ENCODE results near the gene PWWP3B. TPM values are rescaled to one million over a fixed set of nuclear protein-coding genes. Genes with fewer than 3 reads are reported as not detected.
"Not testable (repeated sequence)": the region's sequence is repeated elsewhere in the genome, so short reads cannot be mapped to it uniquely, and the experiment has no call there.

The PWWP3B gene
- total and polyA plus RNA-seq, 2 donors = 0.07 to 0.24 TPM

DNA sequence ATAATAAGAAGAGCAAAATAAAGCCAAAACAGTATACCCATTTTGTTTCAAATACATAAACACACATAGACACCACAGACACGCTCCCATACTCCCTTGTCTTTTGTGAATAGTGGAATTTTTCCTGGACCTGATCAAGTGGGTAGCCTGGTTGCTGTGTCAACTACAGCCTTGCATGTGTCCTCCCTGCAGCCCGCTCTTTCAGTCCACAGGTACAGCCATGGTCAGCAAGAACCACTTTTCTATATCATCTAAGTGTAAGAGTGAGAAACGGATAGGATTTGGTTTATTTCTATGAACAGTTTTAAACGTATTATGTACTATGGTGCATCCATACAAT, 9.8 kb downstream of the PWWP3B start:
- Histone ChIP-seq H3K27me3 (ENCODE audit: control insufficient read depth in 2 of 2, insufficient read depth in 1 of 2, low read length in 1 of 2) (no peaks in the 10 kb centered on the region), H3K9me3 (ENCODE audit: control insufficient read depth in 2 of 2, insufficient read depth in 1 of 2, low read length in 1 of 2) (no peaks in the 10 kb centered on the region), H3K4me3 (ENCODE audit: low read length in 2 of 2) (no peak overlapping the region), H3K4me1 (ENCODE audit: control insufficient read depth in 2 of 2, insufficient read depth in 2 of 2, low read length in 2 of 2) (no peaks in the 10 kb centered on the region), H3K36me3 (ENCODE audit: control insufficient read depth in 2 of 2, insufficient read depth in 2 of 2, low read length in 1 of 2) (no peaks in the 10 kb centered on the region), H3K27ac (ENCODE audit: low read depth in 1 of 2, low read length in 1 of 2) (no peak overlapping the region)
- DNase-seq (ENCODE audit: low read depth in 6 of 9, low spot score in 9 of 9) = no peak
- 87% methylated on average over 4 of the region's 4 CpGs for WGBS

DNA sequence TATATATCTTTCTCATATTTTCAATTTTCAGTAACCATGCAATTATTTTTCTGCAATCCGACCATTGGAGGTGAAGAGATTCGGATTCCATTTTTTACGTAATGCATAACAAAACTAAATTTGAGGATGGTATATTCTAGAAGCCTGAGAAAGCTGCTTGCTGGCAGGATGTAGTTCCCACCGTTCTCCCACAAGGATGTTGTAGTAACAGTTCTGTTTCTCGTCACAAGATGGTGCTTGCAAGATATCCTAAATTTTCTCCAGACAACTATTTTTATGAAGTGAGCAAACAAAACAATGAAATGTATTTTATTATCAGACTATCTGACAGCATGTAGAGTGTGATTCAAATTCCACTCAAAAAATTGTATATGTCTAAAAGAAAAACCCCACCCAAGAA, 10.7 kb downstream of the PWWP3B start:
- no peak for DNase-seq (ENCODE audit: low read depth in 6 of 9, low spot score in 9 of 9)
- no peaks in the 10 kb centered on the region for H3K9me3 ChIP-seq (ENCODE audit: control insufficient read depth in 2 of 2, insufficient read depth in 1 of 2, low read length in 1 of 2)
- no peak overlapping the region for H3K27ac ChIP-seq (ENCODE audit: low read depth in 1 of 2, low read length in 1 of 2)
- H3K4me1 ChIP-seq (ENCODE audit: control insufficient read depth in 2 of 2, insufficient read depth in 2 of 2, low read length in 2 of 2) = no peaks in the 10 kb centered on the region
- no peak overlapping the region for H3K4me3 ChIP-seq (ENCODE audit: low read length in 2 of 2)
- 83% methylated on average over 5 of the region's 5 CpGs for WGBS
- no peaks in the 10 kb centered on the region for H3K36me3 ChIP-seq (ENCODE audit: control insufficient read depth in 2 of 2, insufficient read depth in 2 of 2, low read length in 1 of 2)
- H3K27me3 ChIP-seq (ENCODE audit: control insufficient read depth in 2 of 2, insufficient read depth in 1 of 2, low read length in 1 of 2) = no peaks in the 10 kb centered on the region

DNA sequence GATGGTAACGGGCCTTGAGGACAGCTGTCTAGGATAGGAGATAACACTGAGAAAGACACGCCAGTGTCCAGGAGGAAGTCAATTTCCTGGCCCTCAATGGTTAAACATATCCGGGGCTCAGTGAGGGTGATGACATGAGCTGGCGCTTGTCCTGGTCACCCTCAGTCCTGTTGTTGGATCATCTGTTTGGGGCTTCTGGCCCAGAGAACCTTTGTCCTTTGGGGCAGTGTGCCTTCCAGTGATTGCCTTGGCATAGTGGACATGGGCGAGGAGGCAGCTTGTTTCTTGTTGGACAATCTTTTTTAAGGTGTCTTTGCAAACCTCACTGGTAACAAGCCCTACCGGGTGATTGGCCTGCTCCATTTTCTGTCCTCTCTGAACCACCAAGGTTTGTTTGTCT, 15.6 kb downstream of the PWWP3B start:
- not testable (repeated sequence) for H3K27ac ChIP-seq (ENCODE audit: low read depth in 1 of 2, low read length in 1 of 2); DNase-seq (ENCODE audit: low read depth in 6 of 9, low spot score in 9 of 9); H3K9me3 ChIP-seq (ENCODE audit: control insufficient read depth in 2 of 2, insufficient read depth in 1 of 2, low read length in 1 of 2); H3K4me1 ChIP-seq (ENCODE audit: control insufficient read depth in 2 of 2, insufficient read depth in 2 of 2, low read length in 2 of 2); H3K36me3 ChIP-seq (ENCODE audit: control insufficient read depth in 2 of 2, insufficient read depth in 2 of 2, low read length in 1 of 2); H3K4me3 ChIP-seq (ENCODE audit: low read length in 2 of 2); H3K27me3 ChIP-seq (ENCODE audit: control insufficient read depth in 2 of 2, insufficient read depth in 1 of 2, low read length in 1 of 2)
- 79% methylated on average over 6 of the region's 6 CpGs for WGBS

DNA sequence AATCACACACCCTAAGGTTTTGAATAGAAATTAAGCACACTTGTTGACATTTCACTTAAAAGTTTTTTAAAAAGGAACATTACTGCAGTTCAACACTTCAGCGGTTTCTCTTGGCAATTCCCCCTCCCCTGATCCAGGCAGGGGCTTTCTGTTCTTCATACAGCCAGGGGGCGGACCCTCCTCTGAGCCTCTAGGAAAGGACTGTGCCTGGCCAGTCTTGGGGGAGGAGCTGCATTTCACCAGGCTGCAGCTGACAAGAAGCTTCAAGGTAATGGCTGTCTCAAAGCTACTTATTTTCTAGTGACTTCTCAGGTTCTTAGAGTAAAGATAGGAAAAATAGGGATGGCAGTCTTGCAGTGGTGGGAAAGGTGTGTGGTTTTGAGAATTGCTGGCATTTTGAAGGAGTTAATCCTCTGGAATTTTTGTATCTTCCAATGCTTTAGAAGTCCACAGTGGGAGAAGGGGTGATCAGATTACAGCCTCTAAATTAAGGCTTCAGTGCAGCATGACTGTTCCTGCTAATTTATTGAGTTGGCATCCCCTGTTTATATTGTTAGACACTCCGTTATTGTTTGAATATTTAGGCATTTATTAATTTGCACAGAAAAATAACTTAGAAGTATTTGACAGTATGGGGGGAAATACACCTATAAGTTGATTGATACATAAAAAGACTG, 33.5 kb downstream of the PWWP3B start:
- no peaks in the 10 kb centered on the region for H3K36me3 ChIP-seq (ENCODE audit: control insufficient read depth in 2 of 2, insufficient read depth in 2 of 2, low read length in 1 of 2)
- no peaks in the 10 kb centered on the region for H3K9me3 ChIP-seq (ENCODE audit: control insufficient read depth in 2 of 2, insufficient read depth in 1 of 2, low read length in 1 of 2)
- no peak overlapping the region for H3K27ac ChIP-seq (ENCODE audit: low read depth in 1 of 2, low read length in 1 of 2)
- no peak overlapping the region for H3K4me3 ChIP-seq (ENCODE audit: low read length in 2 of 2)
- 47% methylated on average over 3 of the region's 3 CpGs for WGBS
- no peaks in the 10 kb centered on the region for H3K4me1 ChIP-seq (ENCODE audit: control insufficient read depth in 2 of 2, insufficient read depth in 2 of 2, low read length in 2 of 2)
- no peaks in the 10 kb centered on the region for H3K27me3 ChIP-seq (ENCODE audit: control insufficient read depth in 2 of 2, insufficient read depth in 1 of 2, low read length in 1 of 2)
- DNase-seq (ENCODE audit: low read depth in 6 of 9, low spot score in 9 of 9) = no peak

DNA sequence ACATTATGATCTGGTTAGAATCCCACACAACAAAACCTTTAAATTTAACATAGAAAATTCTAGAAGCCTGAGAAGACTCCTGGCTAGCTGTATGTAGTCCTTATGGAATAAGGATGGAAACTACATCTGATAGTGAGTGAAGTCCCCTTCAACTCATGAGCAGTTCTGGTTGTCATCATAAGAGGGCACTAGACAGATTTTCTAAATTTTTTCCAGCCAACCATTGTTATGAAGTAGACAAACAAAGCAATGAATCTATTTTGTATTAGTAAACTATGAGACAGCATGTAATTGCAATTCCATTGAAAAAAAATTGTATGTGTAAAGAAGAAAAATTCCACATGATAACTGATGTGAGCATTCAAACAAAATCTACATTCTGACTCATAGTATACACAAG, 35.2 kb downstream of the PWWP3B start:
- DNase-seq (ENCODE audit: low read depth in 6 of 9, low spot score in 9 of 9) = no peak
- H3K27me3 ChIP-seq (ENCODE audit: control insufficient read depth in 2 of 2, insufficient read depth in 1 of 2, low read length in 1 of 2) = no peaks in the 10 kb centered on the region

DNA sequence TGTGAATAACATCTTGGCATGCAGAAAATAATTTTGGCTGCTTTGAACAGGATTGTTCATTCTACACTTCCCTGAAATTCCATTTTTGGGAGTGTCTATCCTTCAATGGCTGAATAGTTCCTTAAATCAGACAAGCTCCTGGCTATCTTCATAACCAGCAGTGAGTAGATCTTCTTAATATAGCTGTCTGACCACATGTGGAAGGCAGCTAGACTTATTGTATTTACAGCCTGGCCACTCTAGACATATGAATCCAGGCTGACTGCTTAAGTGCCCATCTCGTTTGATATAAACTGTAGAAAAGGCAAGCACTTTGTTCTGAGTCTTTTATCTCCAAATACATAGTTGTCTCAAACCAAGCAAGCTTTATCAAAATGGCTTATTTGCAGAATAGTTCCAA, 40.0 kb downstream of the PWWP3B start:
- WGBS = 77% methylated on average over 1 of the region's 1 CpG
- H3K27me3 ChIP-seq (ENCODE audit: control insufficient read depth in 2 of 2, insufficient read depth in 1 of 2, low read length in 1 of 2) = no peaks in the 10 kb centered on the region
- H3K4me1 ChIP-seq (ENCODE audit: control insufficient read depth in 2 of 2, insufficient read depth in 2 of 2, low read length in 2 of 2) = no peaks in the 10 kb centered on the region
- no peaks in the 10 kb centered on the region for H3K36me3 ChIP-seq (ENCODE audit: control insufficient read depth in 2 of 2, insufficient read depth in 2 of 2, low read length in 1 of 2)
- no peak overlapping the region for H3K4me3 ChIP-seq (ENCODE audit: low read length in 2 of 2)
- DNase-seq (ENCODE audit: low read depth in 6 of 9, low spot score in 9 of 9) = no peak
- H3K27ac ChIP-seq (ENCODE audit: low read depth in 1 of 2, low read length in 1 of 2) = no peak overlapping the region
- H3K9me3 ChIP-seq (ENCODE audit: control insufficient read depth in 2 of 2, insufficient read depth in 1 of 2, low read length in 1 of 2) = no peaks in the 10 kb centered on the region

More for the DNA sequence above, 35.2 kb downstream of the PWWP3B start:
- no peak overlapping the region for H3K27ac ChIP-seq (ENCODE audit: low read depth in 1 of 2, low read length in 1 of 2)
- H3K9me3 ChIP-seq (ENCODE audit: control insufficient read depth in 2 of 2, insufficient read depth in 1 of 2, low read length in 1 of 2) = no peaks in the 10 kb centered on the region
- H3K36me3 ChIP-seq (ENCODE audit: control insufficient read depth in 2 of 2, insufficient read depth in 2 of 2, low read length in 1 of 2) = no peaks in the 10 kb centered on the region
- H3K4me1 ChIP-seq (ENCODE audit: control insufficient read depth in 2 of 2, insufficient read depth in 2 of 2, low read length in 2 of 2) = no peaks in the 10 kb centered on the region
- H3K4me3 ChIP-seq (ENCODE audit: low read length in 2 of 2) = no peak overlapping the region

Other genes starting within 250 kb of the PWWP3B start
- 0.05 TPM for gene SERPINA7, start 129.6 kb upstream of the PWWP3B start, total RNA-seq
- 0.02 TPM for gene SERPINA7, start 129.6 kb upstream of the PWWP3B start, polyA plus RNA-seq

Data from thymus (tissue), 11 donors.